Raji (cell line): ENCODE data around the gene SPEM1.

ENCODE experiments used
- POLR2A ChIP-seq: IDR thresholded peaks from 2 replicates; pipeline ENCODE4 v1.6.1; 2011; ENCODE audit warnings: low read depth, low read length, control low read depth; ENCODE audit not compliant: insufficient read depth

Gene SPEM1

GRCh38 chr17:7466318-7466638 is 46.2 kb downstream of the SPEM1 start:
- TF ChIP-seq POLR2A, result no peak

- no peak for TF ChIP-seq POLR2A
Measured at GRCh38 chr17:7466639-7467341, 46.7 kb downstream of the SPEM1 start.

DNA sequence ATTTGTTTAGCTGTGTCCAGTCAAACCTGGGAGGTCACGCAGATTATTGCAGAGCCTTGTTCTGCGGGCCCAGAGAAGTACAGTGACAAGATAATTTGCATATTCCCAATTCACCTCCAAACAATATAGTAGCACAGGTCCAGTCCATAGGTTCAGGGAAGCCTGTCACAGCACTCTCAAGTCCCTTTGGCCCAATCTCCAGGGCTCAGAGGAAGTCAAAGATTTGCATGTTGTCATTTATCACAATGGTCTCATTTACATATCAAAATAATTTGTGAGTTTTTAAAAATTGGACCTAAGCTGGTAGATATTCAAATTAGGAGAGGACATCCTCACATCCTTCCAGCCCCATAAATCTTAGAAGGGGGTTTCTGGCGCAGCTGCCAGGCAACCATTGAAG is 47.4 kb downstream of the SPEM1 start:
- no peak for TF ChIP-seq POLR2A

DNA sequence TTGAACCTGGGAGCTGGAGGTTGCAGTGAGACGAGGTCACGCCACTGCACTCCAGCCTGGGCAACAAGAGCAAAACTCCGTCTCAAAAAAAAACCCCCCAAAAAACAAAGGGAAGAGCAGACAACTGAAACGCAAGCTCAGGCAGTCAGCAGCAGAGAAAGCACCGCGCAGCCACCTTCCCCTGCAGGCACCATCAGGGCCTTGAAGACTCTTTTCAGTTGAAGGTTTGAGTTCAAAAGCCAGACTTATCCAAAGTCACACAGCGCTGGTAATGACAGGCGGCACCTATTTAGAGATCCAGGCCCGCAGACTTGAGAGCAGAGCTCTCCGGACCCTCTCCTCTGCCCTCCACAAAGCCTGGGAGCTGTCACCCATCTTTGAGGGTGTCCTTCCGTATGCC is 48.2 kb downstream of the SPEM1 start:
- no peak for TF ChIP-seq POLR2A

DNA sequence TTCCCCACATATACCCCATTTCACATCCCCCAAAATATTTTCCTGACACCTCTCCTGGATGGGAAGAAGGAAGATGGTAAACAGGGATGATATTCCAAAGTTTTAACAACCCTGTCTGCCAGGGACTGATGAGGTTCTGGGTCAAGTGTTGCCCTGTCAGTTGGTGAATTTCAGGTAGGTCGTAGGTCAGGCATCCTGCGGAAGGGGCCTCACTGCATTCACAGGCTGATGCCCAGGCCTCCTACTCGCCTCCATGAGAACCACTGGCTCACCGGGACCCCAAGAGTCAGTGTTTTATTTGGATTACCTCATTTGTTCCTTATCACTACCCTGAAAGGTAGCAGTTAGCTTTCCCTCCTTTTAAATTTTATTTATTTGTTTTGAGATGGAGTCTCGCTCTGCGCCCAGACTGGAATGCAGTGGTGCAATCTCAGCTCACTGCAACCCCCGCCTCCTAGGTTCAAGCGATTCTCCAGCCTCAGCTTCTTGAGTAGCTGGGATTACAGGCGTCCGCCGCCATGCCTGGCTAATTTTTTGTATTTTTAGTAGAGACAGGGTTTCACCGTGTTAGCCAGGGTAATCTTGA is 48.8 kb downstream of the SPEM1 start:
- TF ChIP-seq POLR2A, result no peak
